HG02970 (cell line): ENCODE data around the gene ABHD10.
A peak's percentile ranks its signal among the peaks of the same experiment; 100 is the strongest.

Source experiments
- ATAC-seq: cut with Tn5 transposase; IDR thresholded peaks from one replicate; pipeline ENCODE4 v1.9.1; 2021; ENCODE audit warnings: mild to moderate bottlenecking, moderate library complexity, moderate number of reproducible peaks; ENCODE audit not compliant: unreplicated experiment, low FRiP score

ABHD10 gene

GRCh38 chr3:111978583-111979433, at the start of gene ABHD10:
ABHD10 (plus strand) TSS chr3:111979026; CDS start chr3:111979062, 36 bp downstream.
- peak; percentile 96 for ATAC-seq

GRCh38 chr3:111929484-111929883, 49.3 kb upstream of the ABHD10 start:
- no peak for ATAC-seq

GRCh38 chr3:111932946-111933345, 45.9 kb upstream of the ABHD10 start:
- ATAC-seq = no peak

- ATAC-seq = no peak
These were observed 42.5 kb upstream of the ABHD10 start for GRCh38 chr3:111936191-111936841.

- ATAC-seq = no peak
These were observed 41.9 kb upstream of the ABHD10 start for GRCh38 chr3:111936967-111937366.

GRCh38 chr3:111937871-111938270, 41.0 kb upstream of the ABHD10 start:
- ATAC-seq = no peak

- ATAC-seq = no peak
These were observed 39.0 kb upstream of the ABHD10 start for GRCh38 chr3:111939873-111940272.

- no peak for ATAC-seq
These were observed 35.3 kb upstream of the ABHD10 start for GRCh38 chr3:111943533-111943932.

GRCh38 chr3:111944372-111944771, 34.5 kb upstream of the ABHD10 start:
- no peak for ATAC-seq

GRCh38 chr3:111947231-111947630, 31.6 kb upstream of the ABHD10 start:
- no peak for ATAC-seq

GRCh38 chr3:111948786-111949185, 30.0 kb upstream of the ABHD10 start:
- ATAC-seq = no peak

GRCh38 chr3:111949712-111950111, 29.1 kb upstream of the ABHD10 start:
- ATAC-seq = no peak

- no peak for ATAC-seq
These were observed 27.8 kb upstream of the ABHD10 start for GRCh38 chr3:111951032-111951431.

GRCh38 chr3:111952086-111952485, 26.7 kb upstream of the ABHD10 start:
- ATAC-seq = no peak

GRCh38 chr3:111952866-111953450, 25.9 kb upstream of the ABHD10 start:
- no peak for ATAC-seq

GRCh38 chr3:111954228-111954990, 24.4 kb upstream of the ABHD10 start:
- no peak for ATAC-seq

GRCh38 chr3:111955876-111956275, 22.9 kb upstream of the ABHD10 start:
- ATAC-seq = no peak

GRCh38 chr3:111956449-111956848, 22.4 kb upstream of the ABHD10 start:
- ATAC-seq = no peak

- ATAC-seq = no peak
These were observed 21.7 kb upstream of the ABHD10 start for GRCh38 chr3:111956995-111957734.
